HepG2 (cell line): ENCODE measurements around the gene PRSS53. TPM values are rescaled to one million over a fixed set of nuclear protein-coding genes. Genes with fewer than 3 reads are reported as not detected.

Experiments
- ASH2L ChIP-seq: fragments of 300-600, 200-600 bp; sonication (generic); IDR thresholded peaks from 2 replicates; pipeline ENCODE4 v1.7.0; 2017; ENCODE audit warnings: low read depth, mild to moderate bottlenecking, moderate library complexity, mixed read lengths, low read length; ENCODE audit not compliant: insufficient read length
- ATF3 ChIP-seq: sonication (generic); formaldehyde crosslinking; IDR thresholded peaks from 2 replicates; pipeline ENCODE4 v1.4.0; 2020; ENCODE audit warnings: missing genetic modification reagents
- ATF7 ChIP-seq, 2 experiments: fragments of 450-650 bp in 1 of 2; sonication (generic) in 1 of 2; formaldehyde crosslinking in 1 of 2; IDR thresholded peaks; 2 replicates each; pipeline versions ENCODE4 v1.4.0 to v1.6.1; 2016 to 2020; ENCODE audit warnings: antibody characterized with exemption in 1 of 2, mild to moderate bottlenecking in 1 of 2, missing genetic modification reagents in 1 of 2
- FOXC1 ChIP-seq: sonication (generic); formaldehyde crosslinking; IDR thresholded peaks from 2 replicates; pipeline ENCODE4 v1.8.0; 2022; ENCODE audit warnings: mild to moderate bottlenecking, missing genetic modification reagents, borderline replicate concordance
- NFE2L1 ChIP-seq: sonication (generic); formaldehyde crosslinking; IDR thresholded peaks from 2 replicates; pipeline ENCODE4 v1.4.0; 2020; ENCODE audit warnings: missing genetic modification reagents, mild to moderate bottlenecking, borderline replicate concordance
- NRL ChIP-seq: sonication (generic); formaldehyde crosslinking; IDR thresholded peaks from 2 replicates; pipeline ENCODE4 v1.5.0; 2020; ENCODE audit warnings: missing genetic modification reagents, mild to moderate bottlenecking, moderate library complexity, borderline replicate concordance
- RFX1 ChIP-seq: fragments of 450-650 bp; IDR thresholded peaks from 2 replicates; pipeline ENCODE4 v1.6.1; 2017
- SAP130 ChIP-seq: IDR thresholded peaks from 2 replicates; pipeline ENCODE4 v1.6.1; 2016; ENCODE audit warnings: low read depth
- XBP1 ChIP-seq: sonication (generic); formaldehyde crosslinking; IDR thresholded peaks from 2 replicates; pipeline ENCODE4 v1.5.0; 2020; ENCODE audit warnings: missing genetic modification reagents
- ZNF512B ChIP-seq: sonication (generic); formaldehyde crosslinking; IDR thresholded peaks from 2 replicates; pipeline ENCODE4 v1.5.1; 2020; ENCODE audit warnings: missing genetic modification reagents, mild to moderate bottlenecking, borderline replicate concordance
- polyA plus RNA-seq, 8 experiments: library from polyadenylated mRNA; depleted of rRNA in 3 of 8; stranded (reverse) in 7 of 8; unstranded in 1 of 8; fragments of >200 nt; fragmentation: Illumina TruSeq in 4 of 8; extraction: Trizol in 4 of 8; gene quantifications; 2 replicates each; pipeline versions ENCODE4 v1.2.1 to v1.2.3, GENCODE V29; 2011 to 2016; ENCODE audit warnings: low read depth in 4 of 8, missing spikeins in 1 of 8, mixed read lengths in 1 of 8; ENCODE audit not compliant: insufficient read depth in 1 of 8
- total RNA-seq, 5 experiments: library from RNA; depleted of rRNA; stranded (reverse); fragments of >200 nt; fragmentation: Illumina TruSeq; extraction: Trizol; gene quantifications; 2 replicates each; pipeline ENCODE4 v1.2.3, GENCODE V29; 2016; ENCODE audit warnings: low read depth in 1 of 5
- TF ChIP-seq, protein P1 (sequence below): sonication (generic); formaldehyde crosslinking; IDR thresholded peaks from 2 replicates; pipeline ENCODE4 v1.4.0; 2020; ENCODE audit warnings: low read depth, missing genetic modification reagents
- TF ChIP-seq, protein P2 (sequence below): sonication (generic); formaldehyde crosslinking; IDR thresholded peaks from 2 replicates; pipeline ENCODE4 v1.4.0; 2020; ENCODE audit warnings: missing genetic modification reagents, borderline replicate concordance
- TF ChIP-seq, protein P3 (sequence below): sonication (generic); formaldehyde crosslinking; IDR thresholded peaks from 2 replicates; pipeline ENCODE4 v1.4.0; 2020; ENCODE audit warnings: missing genetic modification reagents

PRSS53 gene
- total and polyA plus RNA-seq, 2 of the 13 experiments (the other 11 are each of a cell fraction or from before 2014, with no cell fraction given): 2.2 to 7.4 TPM

- TF ChIP-seq, protein P1, sequence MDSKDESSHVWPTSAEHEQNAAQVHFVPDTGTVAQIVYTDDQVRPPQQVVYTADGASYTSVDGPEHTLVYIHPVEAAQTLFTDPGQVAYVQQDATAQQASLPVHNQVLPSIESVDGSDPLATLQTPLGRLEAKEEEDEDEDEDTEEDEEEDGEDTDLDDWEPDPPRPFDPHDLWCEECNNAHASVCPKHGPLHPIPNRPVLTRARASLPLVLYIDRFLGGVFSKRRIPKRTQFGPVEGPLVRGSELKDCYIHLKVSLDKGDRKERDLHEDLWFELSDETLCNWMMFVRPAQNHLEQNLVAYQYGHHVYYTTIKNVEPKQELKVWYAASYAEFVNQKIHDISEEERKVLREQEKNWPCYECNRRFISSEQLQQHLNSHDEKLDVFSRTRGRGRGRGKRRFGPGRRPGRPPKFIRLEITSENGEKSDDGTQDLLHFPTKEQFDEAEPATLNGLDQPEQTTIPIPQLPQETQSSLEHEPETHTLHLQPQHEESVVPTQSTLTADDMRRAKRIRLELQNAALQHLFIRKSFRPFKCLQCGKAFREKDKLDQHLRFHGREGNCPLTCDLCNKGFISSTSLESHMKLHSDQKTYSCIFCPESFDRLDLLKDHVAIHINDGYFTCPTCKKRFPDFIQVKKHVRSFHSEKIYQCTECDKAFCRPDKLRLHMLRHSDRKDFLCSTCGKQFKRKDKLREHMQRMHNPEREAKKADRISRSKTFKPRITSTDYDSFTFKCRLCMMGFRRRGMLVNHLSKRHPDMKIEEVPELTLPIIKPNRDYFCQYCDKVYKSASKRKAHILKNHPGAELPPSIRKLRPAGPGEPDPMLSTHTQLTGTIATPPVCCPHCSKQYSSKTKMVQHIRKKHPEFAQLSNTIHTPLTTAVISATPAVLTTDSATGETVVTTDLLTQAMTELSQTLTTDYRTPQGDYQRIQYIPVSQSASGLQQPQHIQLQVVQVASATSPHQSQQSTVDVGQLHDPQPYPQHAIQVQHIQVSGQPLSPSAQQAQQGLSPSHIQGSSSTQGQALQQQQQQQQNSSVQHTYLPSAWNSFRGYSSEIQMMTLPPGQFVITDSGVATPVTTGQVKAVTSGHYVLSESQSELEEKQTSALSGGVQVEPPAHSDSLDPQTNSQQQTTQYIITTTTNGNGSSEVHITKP: no peak
- TF ChIP-seq ASH2L (no peak), SAP130 (CRISPR knock-in tag) (no peak), XBP1 (no peak), NRL (peak; percentile 52; the same call in 1 of the 2 replicates), ZNF512B (CRISPR knock-in tag) (no peak), NFE2L1 (CRISPR knock-in tag) (no peak), ATF3 (CRISPR knock-in tag) (no peak), FOXC1 (CRISPR knock-in tag) (no peak), RFX1 (no peak), ATF7 (IDR thresholded peaks at IDR 0.05) (no peak), ATF7 (CRISPR knock-in tag; IDR thresholded peaks at IDR 0.05) (no peak)
- TF ChIP-seq, protein P2, sequence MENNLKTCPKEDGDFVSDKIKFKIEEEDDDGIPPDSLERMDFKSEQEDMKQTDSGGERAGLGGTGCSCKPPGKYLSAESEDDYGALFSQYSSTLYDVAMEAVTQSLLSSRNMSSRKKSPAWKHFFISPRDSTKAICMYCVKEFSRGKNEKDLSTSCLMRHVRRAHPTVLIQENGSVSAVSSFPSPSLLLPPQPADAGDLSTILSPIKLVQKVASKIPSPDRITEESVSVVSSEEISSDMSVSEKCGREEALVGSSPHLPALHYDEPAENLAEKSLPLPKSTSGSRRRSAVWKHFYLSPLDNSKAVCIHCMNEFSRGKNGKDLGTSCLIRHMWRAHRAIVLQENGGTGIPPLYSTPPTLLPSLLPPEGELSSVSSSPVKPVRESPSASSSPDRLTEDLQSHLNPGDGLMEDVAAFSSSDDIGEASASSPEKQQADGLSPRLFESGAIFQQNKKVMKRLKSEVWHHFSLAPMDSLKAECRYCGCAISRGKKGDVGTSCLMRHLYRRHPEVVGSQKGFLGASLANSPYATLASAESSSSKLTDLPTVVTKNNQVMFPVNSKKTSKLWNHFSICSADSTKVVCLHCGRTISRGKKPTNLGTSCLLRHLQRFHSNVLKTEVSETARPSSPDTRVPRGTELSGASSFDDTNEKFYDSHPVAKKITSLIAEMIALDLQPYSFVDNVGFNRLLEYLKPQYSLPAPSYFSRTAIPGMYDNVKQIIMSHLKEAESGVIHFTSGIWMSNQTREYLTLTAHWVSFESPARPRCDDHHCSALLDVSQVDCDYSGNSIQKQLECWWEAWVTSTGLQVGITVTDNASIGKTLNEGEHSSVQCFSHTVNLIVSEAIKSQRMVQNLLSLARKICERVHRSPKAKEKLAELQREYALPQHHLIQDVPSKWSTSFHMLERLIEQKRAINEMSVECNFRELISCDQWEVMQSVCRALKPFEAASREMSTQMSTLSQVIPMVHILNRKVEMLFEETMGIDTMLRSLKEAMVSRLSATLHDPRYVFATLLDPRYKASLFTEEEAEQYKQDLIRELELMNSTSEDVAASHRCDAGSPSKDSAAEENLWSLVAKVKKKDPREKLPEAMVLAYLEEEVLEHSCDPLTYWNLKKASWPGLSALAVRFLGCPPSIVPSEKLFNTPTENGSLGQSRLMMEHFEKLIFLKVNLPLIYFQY (CRISPR knock-in tag): no peak
- TF ChIP-seq, protein P3, sequence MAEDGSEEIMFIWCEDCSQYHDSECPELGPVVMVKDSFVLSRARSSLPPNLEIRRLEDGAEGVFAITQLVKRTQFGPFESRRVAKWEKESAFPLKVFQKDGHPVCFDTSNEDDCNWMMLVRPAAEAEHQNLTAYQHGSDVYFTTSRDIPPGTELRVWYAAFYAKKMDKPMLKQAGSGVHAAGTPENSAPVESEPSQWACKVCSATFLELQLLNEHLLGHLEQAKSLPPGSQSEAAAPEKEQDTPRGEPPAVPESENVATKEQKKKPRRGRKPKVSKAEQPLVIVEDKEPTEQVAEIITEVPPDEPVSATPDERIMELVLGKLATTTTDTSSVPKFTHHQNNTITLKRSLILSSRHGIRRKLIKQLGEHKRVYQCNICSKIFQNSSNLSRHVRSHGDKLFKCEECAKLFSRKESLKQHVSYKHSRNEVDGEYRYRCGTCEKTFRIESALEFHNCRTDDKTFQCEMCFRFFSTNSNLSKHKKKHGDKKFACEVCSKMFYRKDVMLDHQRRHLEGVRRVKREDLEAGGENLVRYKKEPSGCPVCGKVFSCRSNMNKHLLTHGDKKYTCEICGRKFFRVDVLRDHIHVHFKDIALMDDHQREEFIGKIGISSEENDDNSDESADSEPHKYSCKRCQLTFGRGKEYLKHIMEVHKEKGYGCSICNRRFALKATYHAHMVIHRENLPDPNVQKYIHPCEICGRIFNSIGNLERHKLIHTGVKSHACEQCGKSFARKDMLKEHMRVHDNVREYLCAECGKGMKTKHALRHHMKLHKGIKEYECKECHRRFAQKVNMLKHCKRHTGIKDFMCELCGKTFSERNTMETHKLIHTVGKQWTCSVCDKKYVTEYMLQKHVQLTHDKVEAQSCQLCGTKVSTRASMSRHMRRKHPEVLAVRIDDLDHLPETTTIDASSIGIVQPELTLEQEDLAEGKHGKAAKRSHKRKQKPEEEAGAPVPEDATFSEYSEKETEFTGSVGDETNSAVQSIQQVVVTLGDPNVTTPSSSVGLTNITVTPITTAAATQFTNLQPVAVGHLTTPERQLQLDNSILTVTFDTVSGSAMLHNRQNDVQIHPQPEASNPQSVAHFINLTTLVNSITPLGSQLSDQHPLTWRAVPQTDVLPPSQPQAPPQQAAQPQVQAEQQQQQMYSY (CRISPR knock-in tag): no peak; the same call in 1 of the 2 replicates
Measured at GRCh38 chr16:31072540-31073141, 16.1 kb downstream of the PRSS53 start (continued).
